Endothelial cell of umbilical vein (primary cell): Measurements from ENCODE around the gene GRID1. TPM values are rescaled to one million over a fixed set of nuclear protein-coding genes. Genes with fewer than 3 reads are reported as not detected.

ENCODE experiments used
- BruUV-seq: library from RNA; stranded (reverse); fragments of 400-500 nt; replicated peaks from 2 replicates; lab custom pipeline; 2021; lab: Mats Ljungman, UMichigan
- CTCF ChIA-PET: fragments of 300-600, 350-600 bp; sonication (Branson Sonifier 250); formaldehyde crosslinking; loops from one replicate; lab custom pipeline; 2021; ENCODE audit warnings: antibody characterized with exemption, inconsistent platforms; lab: Charles Lee
- POLR2A ChIA-PET: fragments of 300-600, 350-600 bp; sonication (Branson Sonifier 250); formaldehyde crosslinking; loops from one replicate; lab custom pipeline; 2021; ENCODE audit warnings: antibody characterized with exemption, inconsistent platforms; lab: Charles Lee
- DNase-seq: peaks from one replicate; pipeline ENCODE4 v3.0.0-alpha.2; 2011; ENCODE audit warnings: low read depth, low spot score
- FAIRE-seq: peaks from 2 replicates; lab custom pipeline; 2011; peaks lifted over from hg19 to GRCh38; lab: Jason Lieb, UNC
- H2AFZ ChIP-seq: 2 replicates; pipeline ENCODE4 v1.6.0; 2012; ENCODE audit warnings: low read depth, low read length, control low read depth, inconsistent platforms
- H3K27ac ChIP-seq: 2 replicates; pipeline ENCODE4 v1.5.1; 2011; ENCODE audit warnings: low read depth, mild to moderate bottlenecking, control low read depth, low read length, moderate library complexity; ENCODE audit not compliant: insufficient read depth
- H3K27me3 ChIP-seq, 2 experiments: 2 replicates each; pipeline versions ENCODE4 v1.6.0 to v1.6.1; 2011; ENCODE audit warnings: low read length in 2 of 2, mixed read lengths in 1 of 2; ENCODE audit not compliant: control insufficient read depth in 2 of 2, insufficient read depth in 2 of 2
- H3K36me3 ChIP-seq, 2 experiments: 2 replicates in 1 of 2; 3 replicates in 1 of 2; pipeline ENCODE4 v1.5.1; 2011; ENCODE audit warnings: low read length in 2 of 2, mild to moderate bottlenecking in 1 of 2, moderate library complexity in 1 of 2; ENCODE audit not compliant: control insufficient read depth in 2 of 2, insufficient read depth in 2 of 2; ENCODE audit errors: extremely low read depth in 1 of 2
- H3K4me1 ChIP-seq: 3 replicates; pipeline ENCODE4 v1.5.1; 2011; ENCODE audit warnings: mild to moderate bottlenecking, low read length; ENCODE audit not compliant: control insufficient read depth, insufficient read depth; ENCODE audit errors: extremely low read depth
- H3K4me2 ChIP-seq: 2 replicates; pipeline ENCODE4 v1.6.1; 2011; ENCODE audit warnings: low read length, control low read depth, mixed read lengths; ENCODE audit not compliant: insufficient read depth
- H3K4me3 ChIP-seq, 3 experiments: fragments of 200-600 bp in 1 of 3; sonication (generic), shearing (Covaris generic) in 1 of 3; replicated peaks in 1 of 3; 2 replicates each; pipeline ENCODE4 v1.5.1; 2011 to 2016; ENCODE audit warnings: control low read depth in 3 of 3, low read length in 3 of 3, mild to moderate bottlenecking in 2 of 3, inconsistent platforms in 1 of 3, low read depth in 1 of 3, moderate library complexity in 1 of 3; ENCODE audit not compliant: insufficient read depth in 1 of 3
- H3K79me2 ChIP-seq: 2 replicates; pipeline ENCODE4 v1.6.0; 2012; ENCODE audit warnings: low read length, inconsistent platforms; ENCODE audit not compliant: control insufficient read depth, insufficient read depth
- H3K9ac ChIP-seq: replicated peaks from 2 replicates; pipeline ENCODE3; 2011; ENCODE audit warnings: low read length, control low read depth; ENCODE audit not compliant: insufficient read depth; ENCODE audit errors: extremely low read depth
- H3K9me1 ChIP-seq: replicated peaks from 3 replicates; pipeline ENCODE4 v1.6.0; 2011; ENCODE audit warnings: mild to moderate bottlenecking, low read length; ENCODE audit not compliant: control insufficient read depth, insufficient read depth; ENCODE audit errors: extremely low read depth
- H3K9me3 ChIP-seq: replicated peaks from 2 replicates; pipeline ENCODE4 v1.5.1; 2012; ENCODE audit warnings: low read length, inconsistent platforms; ENCODE audit not compliant: control insufficient read depth, insufficient read depth
- H4K20me1 ChIP-seq: replicated peaks from 2 replicates; pipeline ENCODE3; 2011; ENCODE audit warnings: mild to moderate bottlenecking, low read length; ENCODE audit not compliant: control insufficient read depth, insufficient read depth; ENCODE audit errors: extremely low read depth
- CTCF ChIP-seq, 2 donors: IDR thresholded peaks; 1 replicate in 1 of 2; 2 replicates in 1 of 2; pipeline ENCODE4 v1.5.1; 2011; ENCODE audit warnings: low read length in 2 of 2, mild to moderate bottlenecking in 2 of 2, moderate library complexity in 2 of 2, control low read depth in 1 of 2, inconsistent platforms in 1 of 2, low read depth in 1 of 2; ENCODE audit not compliant: insufficient read depth in 1 of 2; ENCODE audit errors: extremely low read depth in 1 of 2
- EZH2 ChIP-seq: IDR thresholded peaks from 2 replicates; pipeline ENCODE4 v1.6.1; 2012; ENCODE audit warnings: borderline replicate concordance, low read depth, mild to moderate bottlenecking, moderate library complexity, low read length, inconsistent platforms; ENCODE audit not compliant: severe bottlenecking
- FOS ChIP-seq: IDR thresholded peaks from 2 replicates; pipeline ENCODE4 v1.6.1; 2011; ENCODE audit warnings: mild to moderate bottlenecking, low read length, moderate library complexity, borderline replicate concordance; ENCODE audit not compliant: insufficient read depth
- GATA2 ChIP-seq: IDR thresholded peaks from 2 replicates; pipeline ENCODE4 v1.7.0; 2011; ENCODE audit warnings: low read depth, mild to moderate bottlenecking, moderate library complexity, mixed read lengths, low read length; ENCODE audit not compliant: insufficient read length, insufficient read depth
- JUN ChIP-seq: IDR thresholded peaks from 2 replicates; pipeline ENCODE4 v1.6.1; 2011; ENCODE audit warnings: borderline replicate concordance, low read depth; ENCODE audit not compliant: insufficient read length, insufficient read depth
- MAX ChIP-seq: IDR thresholded peaks from 2 replicates; pipeline ENCODE4 v1.6.1; 2011; ENCODE audit not compliant: insufficient read depth, insufficient read length
- MYC ChIP-seq: IDR thresholded peaks from one replicate; pipeline ENCODE4 v1.6.1; 2011; ENCODE audit warnings: mild to moderate bottlenecking, low read depth, low read length
- POLR2A ChIP-seq: IDR thresholded peaks from 2 replicates; pipeline ENCODE4 v1.6.1; 2012; ENCODE audit warnings: low read depth, mild to moderate bottlenecking, control low read depth, low read length
- POLR2AphosphoS5 ChIP-seq: IDR thresholded peaks from 2 replicates; pipeline ENCODE4 v1.6.1; 2012; ENCODE audit warnings: low read depth, mild to moderate bottlenecking, control low read depth, low read length, moderate library complexity; ENCODE audit not compliant: insufficient read depth
- dilution Hi-C: fragments of 300-500 bp; cut with MboI; formaldehyde crosslinking; loops from one replicate; pipeline ENCODE4 v1.15.0; 2019; ENCODE audit warnings: low sequenced_read_pairs; ENCODE audit not compliant: extremely low pct_ligation_motif_present
- intact Hi-C: fragments of 100-400 bp; cut with micrococcal nuclease; formaldehyde crosslinking; loops from one replicate; pipeline ENCODE4 v1.10.0; 2022
- polyA plus RNA-seq, 4 experiments: library from polyadenylated mRNA; depleted of rRNA in 3 of 4; stranded (reverse) in 3 of 4; unstranded in 1 of 4; fragments of >200 nt; gene quantifications; 2 replicates each; pipeline versions ENCODE4 v1.2.1 to v1.2.3, GENCODE V29; 2011 to 2012; ENCODE audit warnings: missing spikeins in 1 of 4
- total RNA-seq: library from RNA; stranded (reverse); gene quantifications from 2 replicates; pipeline ENCODE4 v1.2.3, GENCODE V29; 2021

Gene GRID1
- total and polyA plus RNA-seq, 2 donors (not counting 3 experiments of a cell fraction or from before 2014, with no cell fraction given): not detected

GRCh38 chr10:85874208-85874607 is 492.4 kb downstream of the GRID1 start:
- H3K79me2 ChIP-seq: no peaks in the 10 kb centered on the region
- H3K27me3 ChIP-seq: no peaks in the 10 kb centered on the region
- TF ChIP-seq CTCF (IDR thresholded peaks at IDR 0.05; ENCODE audit: extremely low read depth in 1 of 2, insufficient read depth in 1 of 2, low read depth in 1 of 2, low read length in 2 of 2): no peak
- no peak for TF ChIP-seq JUN
- no peak for TF ChIP-seq EZH2
- no peak for TF ChIP-seq POLR2AphosphoS5
- no peak for TF ChIP-seq FOS
- no peak for TF ChIP-seq MYC
- TF ChIP-seq MAX: no peak
- no peak for TF ChIP-seq POLR2A
- TF ChIP-seq GATA2: no peak
- ChIA-PET CTCF (no interaction called here), POLR2A (no interaction called here)
- H3K4me3 ChIP-seq: no peak overlapping the region
- H3K4me2 ChIP-seq: no peak overlapping the region
- no peak for DNase-seq
- no peaks in the 10 kb centered on the region for H3K9me1 ChIP-seq
- H3K36me3 ChIP-seq: no peaks in the 10 kb centered on the region
- no peak overlapping the region for H2AFZ ChIP-seq
- intact Hi-C loops (no loop called here), dilution Hi-C loops (no loop called here)
- no peaks in the 10 kb centered on the region for H3K4me1 ChIP-seq
- H3K9me3 ChIP-seq: no peaks in the 10 kb centered on the region
- no peak for FAIRE-seq
- BruUV-seq: no TSS peak
- H4K20me1 ChIP-seq: no peaks in the 10 kb centered on the region
- H3K9ac ChIP-seq: no peak overlapping the region
- H3K27ac ChIP-seq: no peak overlapping the region
